HG02981 (cell line): ENCODE measurements around the gene RTKN.
"Not testable (repeated sequence)": the region's sequence is repeated elsewhere in the genome, so short reads cannot be mapped to it uniquely, and the experiment has no call there.

ENCODE experiments used
- ATAC-seq: cut with Tn5 transposase; IDR thresholded peaks from one replicate; pipeline ENCODE4 v1.9.1; 2021; ENCODE audit warnings: mild to moderate bottlenecking, moderate library complexity; ENCODE audit not compliant: unreplicated experiment

Gene RTKN, protein sequence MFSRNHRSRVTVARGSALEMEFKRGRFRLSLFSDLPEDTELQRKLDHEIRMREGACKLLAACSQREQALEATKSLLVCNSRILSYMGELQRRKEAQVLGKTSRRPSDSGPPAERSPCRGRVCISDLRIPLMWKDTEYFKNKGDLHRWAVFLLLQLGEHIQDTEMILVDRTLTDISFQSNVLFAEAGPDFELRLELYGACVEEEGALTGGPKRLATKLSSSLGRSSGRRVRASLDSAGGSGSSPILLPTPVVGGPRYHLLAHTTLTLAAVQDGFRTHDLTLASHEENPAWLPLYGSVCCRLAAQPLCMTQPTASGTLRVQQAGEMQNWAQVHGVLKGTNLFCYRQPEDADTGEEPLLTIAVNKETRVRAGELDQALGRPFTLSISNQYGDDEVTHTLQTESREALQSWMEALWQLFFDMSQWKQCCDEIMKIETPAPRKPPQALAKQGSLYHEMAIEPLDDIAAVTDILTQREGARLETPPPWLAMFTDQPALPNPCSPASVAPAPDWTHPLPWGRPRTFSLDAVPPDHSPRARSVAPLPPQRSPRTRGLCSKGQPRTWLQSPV

DNA sequence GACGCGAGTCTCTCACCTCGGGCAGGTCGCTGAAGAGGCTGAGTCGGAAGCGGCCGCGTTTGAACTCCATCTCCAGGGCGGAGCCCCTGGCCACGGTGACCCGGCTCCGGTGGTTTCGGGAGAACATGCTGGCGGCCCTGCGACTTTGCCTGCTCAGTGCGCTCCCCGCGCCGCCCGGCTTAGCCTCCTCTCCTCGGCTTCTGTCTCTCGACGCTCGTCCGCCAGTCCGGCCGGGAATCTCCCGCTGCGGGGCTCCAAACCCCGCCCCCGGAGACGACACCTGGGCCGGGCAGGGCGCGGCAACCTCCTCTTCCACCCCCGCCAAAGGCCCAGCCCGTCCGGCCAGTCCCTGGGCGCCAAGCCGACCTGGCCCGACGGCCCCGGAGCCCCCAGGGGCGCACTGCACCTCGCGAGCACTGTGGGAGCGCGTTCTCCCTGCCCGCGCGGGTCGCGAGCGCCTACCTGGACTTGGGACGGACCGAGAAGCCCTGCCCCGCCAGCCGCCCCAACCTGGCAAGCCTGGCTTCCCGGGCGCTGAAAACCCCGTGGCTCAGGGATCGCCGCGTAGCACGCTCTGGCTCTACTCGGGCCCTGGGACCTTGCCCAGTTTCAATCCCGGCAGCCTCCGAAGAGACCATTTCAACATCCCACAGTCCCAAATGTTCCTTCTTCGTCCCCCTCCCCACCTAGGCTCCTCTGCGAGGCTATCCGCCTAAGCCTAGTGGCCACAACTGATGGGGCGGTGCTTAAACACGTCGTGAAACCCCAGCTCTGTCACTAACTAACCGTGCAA, at the start of gene RTKN:
RTKN (minus strand) TSS at position 248 of the 793 bp plus-strand sequence; CDS start at position 127, 121 bp downstream.
- ATAC-seq: peak; percentile 35

DNA sequence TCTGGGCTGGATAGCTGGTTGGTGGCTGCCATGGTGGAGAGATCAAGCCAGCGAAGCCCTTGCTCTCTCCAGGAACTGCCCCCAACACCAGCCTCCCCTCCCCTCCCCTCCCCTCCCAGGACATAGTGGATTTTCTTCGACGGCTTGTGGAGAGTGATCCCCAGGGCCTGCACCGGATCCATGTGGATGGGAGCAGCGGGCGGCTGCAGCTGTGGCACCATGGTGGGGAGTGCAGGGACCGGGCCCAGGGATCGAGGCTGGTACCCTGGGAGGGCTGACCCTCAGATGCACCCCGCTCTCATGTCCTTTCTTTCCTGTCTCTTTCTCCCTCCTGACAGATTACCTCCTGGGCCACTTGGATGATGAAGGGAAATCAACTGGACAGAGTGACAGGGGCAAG, 48.2 kb upstream of the RTKN start:
- ATAC-seq: no peak

DNA sequence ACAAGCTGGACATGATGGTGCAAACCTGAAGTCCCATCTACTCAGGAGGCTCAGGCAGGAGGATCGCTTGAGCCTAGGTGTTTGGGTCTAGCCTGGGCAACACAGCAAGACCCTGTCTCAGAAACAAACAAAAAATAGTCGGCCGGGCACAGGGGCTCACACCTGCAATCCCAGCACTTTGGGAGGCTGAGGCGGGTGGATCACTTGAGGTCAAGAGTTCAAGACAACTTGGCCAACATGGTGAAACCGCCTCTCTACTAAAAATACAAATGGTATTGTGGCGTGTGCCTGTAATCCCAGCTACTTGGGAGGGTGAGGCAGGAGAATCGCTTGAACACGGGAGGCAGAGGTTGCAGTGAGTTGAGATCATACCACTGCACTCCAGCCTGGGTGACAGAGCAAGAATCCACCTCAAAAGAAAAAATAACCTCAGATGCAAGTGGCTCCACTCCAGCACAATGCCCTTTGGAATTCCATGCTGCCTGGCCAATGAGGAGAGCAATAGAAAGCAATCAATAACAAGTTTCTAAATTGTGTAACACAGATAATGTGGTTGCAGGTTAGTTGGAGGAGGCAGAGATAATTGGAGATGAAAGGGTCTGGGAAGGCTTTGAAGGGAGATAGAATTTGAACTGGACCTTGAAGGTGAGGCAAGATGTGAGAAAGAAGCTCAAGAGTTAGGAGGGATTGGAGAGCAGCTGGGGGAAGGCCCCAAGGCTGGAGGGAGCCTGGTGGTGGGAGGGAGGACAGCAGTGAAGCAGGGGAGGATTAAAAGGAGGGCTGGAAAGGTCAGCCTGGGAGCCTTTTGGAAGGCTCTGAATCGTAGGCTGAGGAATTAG, 47.1 kb upstream of the RTKN start:
- ATAC-seq: no peak

DNA sequence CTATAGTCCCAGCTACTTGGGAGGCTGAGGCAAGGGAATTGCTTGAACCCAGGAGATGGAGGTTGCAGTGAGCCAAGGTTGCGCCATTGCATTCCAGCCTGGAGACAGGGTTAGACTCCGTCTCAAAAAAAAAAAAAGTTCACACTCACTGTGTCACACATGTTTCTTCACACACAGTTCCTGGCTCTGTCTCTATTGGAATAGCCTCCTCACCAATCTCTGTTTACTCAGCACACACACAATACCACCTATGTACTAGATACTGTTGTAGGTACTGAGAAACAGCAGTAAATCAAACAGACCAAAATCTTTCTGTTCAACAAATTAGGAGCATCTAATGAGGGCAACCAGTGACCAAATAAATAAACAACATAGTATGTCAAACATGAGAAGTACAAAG, 44.4 kb upstream of the RTKN start:
- no peak for ATAC-seq

DNA sequence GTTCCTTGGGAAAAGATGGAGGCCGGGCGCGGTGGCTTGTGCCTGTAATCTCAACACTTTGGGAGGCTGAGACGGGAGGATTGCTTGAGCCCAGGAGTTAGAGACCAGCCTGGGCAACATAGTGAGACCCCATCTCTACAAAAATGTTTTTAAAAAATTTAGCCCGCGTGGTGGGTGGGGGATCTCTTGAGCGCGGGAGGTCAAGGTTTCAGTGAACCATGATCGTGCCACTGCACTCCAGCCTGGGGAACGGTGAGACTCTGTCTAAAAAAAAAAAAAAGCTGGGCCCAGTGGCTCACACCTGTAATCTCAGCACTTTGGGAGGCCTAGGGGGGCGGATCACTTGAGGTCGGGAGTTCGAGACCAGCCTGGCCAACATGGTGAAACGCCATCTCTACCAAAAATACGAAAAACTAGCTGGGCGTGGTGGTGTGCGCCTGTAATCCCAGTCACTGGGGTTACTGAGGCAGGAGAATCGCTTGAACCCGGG, 42.0 kb upstream of the RTKN start:
- ATAC-seq: not testable (repeated sequence)

DNA sequence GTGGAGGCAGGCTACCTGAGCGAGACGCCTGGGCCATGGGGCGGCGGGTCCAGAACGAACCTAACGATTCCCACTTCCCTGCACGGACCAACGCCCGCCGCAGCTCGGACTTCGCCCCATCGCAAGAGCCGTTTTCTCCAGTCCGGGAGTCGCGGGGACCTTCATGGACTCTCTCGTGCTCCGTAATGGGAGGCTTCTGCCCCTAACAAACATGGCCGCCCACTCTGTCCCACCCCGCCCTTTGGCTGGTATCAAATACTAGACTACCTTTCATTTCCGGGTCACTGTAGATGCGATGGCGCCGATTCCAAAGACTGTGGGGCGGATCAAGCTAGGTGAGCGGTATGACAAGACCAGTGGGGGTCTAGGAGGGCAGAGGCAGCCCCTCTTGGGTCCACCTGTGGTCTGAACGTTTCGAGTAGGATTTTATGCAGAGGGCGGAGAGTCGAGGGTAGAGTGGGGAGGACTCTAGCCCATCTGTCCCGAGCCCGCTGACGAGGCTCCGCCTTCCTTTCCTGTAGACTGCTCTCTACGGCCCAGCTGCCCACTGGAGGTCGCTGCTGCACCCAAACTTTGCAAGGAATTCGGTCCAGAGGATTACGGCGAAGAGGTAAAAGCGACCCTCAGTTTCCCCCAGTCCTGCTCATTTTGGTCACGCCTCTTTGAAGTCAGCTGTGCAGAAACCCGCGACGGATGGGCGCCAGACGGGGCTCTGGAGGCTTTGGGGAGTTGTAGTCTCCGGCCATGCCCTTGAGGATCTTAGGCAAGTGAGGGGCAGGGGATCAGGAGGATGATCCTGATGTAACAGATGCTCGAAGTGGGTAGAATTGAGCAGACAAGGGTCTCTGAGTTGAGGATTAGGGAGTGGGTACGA, 41.3 kb upstream of the RTKN start, which contains the start of the genes CCDC142 and TTC31:
CCDC142 (minus strand) TSS at position 198 of the 874 bp plus-strand sequence; CDS start at position 37, 161 bp downstream.
TTC31 (plus strand) TSS at position 281 of the 874 bp plus-strand sequence; CDS start at position 296, 15 bp downstream.
- peak; percentile 92 for ATAC-seq

DNA sequence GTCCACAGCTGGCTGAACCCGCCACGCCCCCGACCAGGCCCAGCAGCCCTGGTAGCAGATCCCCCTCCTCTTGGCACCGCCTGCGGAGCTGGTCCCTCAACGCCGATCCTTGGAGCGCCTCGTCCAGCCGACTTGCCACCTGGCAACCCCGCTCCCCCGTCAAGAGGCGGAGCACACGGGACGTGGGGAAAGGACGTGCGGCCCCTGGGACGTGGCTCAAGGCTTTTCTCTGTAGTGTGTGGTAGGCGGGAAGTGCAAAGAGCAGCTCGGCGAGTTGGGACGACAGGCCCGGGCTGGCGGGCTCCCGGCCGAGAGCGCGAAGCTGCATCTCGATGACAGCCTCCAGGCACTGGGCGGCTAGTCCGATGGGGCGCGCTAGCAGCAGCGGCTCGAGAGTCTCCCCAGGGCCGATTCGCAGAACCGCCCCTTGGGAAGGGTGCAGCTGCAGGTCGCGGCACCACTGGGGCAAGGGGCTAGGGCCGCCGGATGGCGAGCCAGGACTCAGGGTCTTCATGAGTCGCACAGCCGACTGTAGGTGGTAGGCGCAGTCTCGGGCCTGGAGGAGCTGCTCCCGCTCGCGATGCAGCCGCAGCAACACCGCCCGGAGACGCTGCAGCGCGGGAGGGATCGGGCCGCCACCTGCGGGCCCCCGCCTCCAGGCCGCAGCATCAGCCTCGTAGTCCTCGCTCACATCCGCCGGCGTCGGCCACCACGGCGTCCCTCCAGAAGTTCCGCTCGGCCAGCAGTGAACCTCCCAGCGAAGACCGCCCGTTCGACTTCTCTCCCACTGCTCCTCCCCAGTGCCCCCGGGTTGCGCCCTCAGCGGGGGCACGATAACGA, 40.4 kb upstream of the RTKN start:
- peak; percentile 29 for ATAC-seq

DNA sequence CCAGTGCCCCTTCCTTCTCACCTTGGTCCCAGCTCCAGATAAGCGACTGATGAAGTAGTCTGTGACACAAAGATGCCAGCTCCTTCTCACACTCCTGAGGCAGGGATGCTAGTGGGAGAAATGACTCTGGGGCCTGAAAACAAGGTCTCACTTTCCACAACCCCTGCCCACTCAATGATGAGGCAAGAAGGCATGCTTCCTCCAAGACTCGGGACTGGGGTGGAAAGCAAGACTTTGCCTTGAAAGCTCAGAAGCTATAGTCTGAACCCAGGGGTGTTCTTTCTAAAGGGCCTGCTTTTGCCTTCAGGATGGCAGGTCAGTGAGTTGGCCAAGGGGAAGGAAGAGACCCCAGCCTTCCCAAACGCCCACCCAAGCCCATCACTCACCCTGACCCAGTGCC, 39.7 kb upstream of the RTKN start:
- no peak for ATAC-seq

DNA sequence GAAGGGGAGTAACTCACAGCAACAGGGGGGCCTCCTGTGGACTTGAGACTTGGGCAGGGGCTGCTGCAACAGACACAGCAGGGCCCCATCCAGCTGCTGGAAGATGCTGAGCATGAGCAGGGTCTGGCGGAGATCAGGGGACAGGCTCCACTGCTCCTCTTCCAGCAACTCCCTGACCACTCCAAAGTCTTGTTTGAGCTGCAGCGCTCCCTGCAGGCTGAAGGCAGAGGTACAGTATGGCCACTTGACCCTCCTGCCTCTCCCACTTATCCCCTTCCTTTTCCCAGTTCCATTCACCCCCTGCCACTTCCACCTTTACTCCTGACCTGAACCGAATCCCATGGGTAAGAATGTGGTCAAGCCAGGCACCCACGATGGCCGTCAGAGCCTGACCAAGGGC, 33.2 kb upstream of the RTKN start:
- no peak for ATAC-seq

DNA sequence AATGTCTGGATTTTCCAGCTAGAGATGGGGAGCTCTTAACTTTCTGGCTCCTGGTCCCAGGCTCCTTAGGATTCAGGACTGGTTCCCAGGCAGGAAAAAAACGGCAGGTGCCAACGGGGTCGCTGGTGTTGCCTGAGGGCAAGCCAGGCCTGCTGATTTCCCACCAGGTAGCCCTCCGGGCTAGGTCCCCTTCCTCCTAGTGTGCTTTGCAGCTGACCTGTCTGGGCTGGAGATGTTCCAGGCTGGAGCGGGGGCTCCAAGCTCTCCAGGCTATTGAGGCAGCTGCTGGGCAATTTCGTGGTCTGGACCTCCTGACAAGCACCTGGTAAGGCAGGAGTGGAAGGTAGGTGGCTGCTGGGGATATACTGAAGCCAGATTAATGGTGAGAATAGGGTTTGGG, 32.7 kb upstream of the RTKN start:
- no peak for ATAC-seq

DNA sequence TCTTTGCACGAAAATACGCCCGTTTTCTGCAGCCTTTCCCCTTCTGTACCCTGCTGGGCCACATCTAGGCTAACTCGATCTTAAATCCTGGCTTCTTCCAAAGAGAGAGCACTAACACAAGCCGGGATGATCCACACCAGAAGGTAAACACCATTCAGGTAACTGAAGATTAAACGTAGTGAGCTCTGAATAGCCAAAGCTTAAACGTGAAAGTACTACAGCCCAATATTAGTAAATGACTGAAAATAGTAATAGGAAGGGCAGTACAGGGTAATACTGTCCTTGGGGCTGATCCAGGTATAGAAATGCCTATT, 31.2 kb upstream of the RTKN start:
- ATAC-seq: peak; percentile 8

DNA sequence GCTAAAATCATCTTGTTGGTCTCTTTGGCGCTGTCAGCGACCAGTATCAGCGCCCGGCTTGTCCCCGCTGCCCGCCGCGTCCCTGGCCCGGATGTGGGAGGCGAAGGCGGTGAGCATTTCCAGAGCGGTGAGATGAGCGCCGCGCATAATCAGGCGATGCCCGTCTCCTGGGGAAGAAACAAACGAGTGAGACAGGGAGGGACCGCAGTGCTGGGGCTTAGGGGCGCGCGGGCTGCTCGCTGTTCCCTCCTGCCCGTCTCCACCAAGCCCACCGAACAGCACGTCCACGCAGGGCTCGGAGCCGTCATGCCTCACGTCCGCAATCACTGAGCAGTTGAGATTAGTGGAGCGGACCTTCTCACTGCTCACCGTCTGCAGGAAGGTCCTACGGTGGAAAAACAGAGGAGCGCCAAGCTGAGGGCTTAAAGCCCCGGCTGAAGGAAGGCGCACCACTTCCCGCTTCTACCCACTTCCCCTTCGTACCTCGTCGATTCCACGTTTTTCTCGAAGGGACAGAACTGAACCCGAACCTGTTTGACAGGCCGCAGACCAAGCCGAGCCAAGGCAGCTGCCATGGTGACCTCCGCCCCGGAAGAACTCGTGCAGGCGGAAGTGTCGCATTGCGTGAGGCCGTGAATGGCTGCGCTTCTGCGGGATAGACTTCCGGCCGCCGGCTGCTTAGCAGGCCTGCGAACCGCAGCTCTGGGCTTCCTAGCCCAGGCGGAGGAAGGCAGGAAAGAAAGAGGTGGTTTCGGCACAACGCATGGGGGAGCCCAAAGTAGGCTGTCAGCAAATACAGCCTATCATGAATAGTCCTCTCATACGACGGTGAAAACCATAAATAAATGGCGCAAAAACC, 30.6 kb upstream of the RTKN start, which contains the start of gene MRPL53:
MRPL53 (minus strand) TSS at position 595 of the 859 bp plus-strand sequence; CDS start at position 575, 20 bp downstream.
- ATAC-seq: peak; percentile 77

DNA sequence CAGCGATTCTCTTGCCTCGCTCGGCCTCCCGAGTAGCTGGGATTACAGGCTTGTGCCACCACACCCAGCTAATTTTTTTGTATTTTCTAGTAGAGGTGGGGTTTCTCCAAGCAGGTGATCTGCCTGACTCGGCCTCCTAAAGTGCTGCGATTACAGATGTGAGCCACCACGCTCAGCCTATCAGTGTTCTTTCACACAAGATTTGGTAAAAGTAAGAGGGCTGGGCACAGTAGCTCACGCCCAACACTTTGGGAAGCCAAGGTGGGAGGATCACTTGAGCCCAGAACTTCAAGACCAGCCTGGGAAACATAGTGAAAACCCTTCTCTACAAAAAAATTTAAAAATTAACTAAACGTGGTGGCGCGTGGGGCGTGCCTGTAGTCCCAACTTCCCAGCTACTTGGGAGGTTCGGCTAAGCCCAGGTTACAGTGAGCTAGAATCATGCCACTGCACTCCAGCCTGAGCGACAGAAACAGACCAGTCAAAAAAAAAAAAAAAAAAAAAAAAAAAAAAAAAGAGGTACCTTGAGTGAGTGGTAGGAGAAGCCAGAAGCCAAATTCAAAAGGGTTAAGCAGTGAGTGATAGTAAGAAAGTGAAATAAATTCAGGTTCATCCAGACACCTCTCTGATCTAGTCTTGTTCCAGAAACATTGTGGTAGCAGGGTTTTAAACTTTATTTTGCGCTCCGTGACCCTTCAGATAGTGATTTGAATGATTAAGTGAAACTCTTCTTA, 29.8 kb upstream of the RTKN start:
- ATAC-seq: no peak

DNA sequence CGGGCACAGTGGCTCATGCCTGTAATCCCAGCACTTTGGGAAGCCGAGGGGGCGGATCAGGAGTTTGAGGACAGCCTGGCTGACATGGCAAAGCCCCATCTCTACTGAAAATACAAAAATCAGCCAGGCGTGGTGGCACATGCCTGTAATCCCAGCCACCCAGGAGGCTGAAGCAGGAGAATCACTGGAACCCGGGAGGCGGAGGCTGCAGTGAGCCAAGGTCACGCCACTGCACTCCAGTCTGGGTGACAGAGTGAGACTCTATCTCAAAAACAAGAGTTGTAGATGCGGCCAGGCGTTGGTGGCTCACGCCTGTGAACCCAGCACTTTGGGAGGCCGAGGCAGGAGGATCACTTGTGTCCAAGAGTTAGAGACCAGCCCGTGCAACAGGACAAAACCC, 29.0 kb upstream of the RTKN start:
- ATAC-seq: not testable (repeated sequence)

DNA sequence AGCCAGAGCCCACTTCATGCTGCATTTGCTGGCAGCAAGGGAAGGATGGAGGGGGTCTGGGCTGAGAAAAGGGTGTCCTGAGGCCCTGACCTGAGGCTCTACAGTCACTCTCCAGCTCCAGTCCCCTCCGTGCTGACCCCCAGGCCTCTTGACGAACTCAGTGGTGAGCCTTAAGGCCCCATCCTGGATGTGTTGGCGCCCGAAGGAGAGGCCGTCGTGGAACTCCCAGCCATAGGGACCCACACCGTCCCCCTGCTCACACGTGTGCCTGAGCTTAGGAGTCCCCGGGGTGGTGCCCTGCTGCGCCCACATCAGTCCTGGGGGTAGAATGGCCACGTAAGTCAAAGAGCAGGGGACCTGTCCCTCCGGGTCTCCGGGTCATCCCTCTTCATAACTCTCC, 22.7 kb upstream of the RTKN start:
- ATAC-seq: no peak

DNA sequence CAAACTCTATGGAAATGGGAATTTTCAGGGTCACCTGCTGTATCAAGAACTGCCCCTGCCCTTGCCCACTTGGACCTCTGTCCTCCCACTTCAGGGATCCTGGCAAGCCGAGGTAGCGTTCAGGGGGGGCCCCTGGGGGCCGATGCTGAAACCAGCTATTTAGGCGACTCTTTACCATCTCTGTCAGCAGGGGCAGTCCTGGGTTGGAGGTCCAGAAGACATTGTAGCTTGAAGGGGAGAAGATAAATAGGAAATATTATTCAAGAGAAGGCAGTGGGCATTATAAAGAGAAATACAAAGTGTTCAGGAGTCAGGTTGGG, 21.0 kb upstream of the RTKN start:
- ATAC-seq: no peak
